Peyer's patch (tissue), 4 donors: ENCODE data around the gene IRS1.

Experiments used
- POLR2A ChIP-seq, 2 donors: fragments of 450-650 bp; IDR thresholded peaks; one replicate each; pipeline ENCODE4 v1.5.1; 2017; ENCODE audit warnings: antibody characterized with exemption in 2 of 2, mild to moderate bottlenecking in 2 of 2, moderate library complexity in 2 of 2
- TF ChIP-seq, protein P1 (sequence below), 6 experiments: fragments of 450-650 bp in 4 of 6; fragments of 200-600 bp in 2 of 6; sonication (generic) in 1 of 6; IDR thresholded peaks; one replicate each; pipeline ENCODE4 v1.5.1; 2017 to 2019; ENCODE audit warnings: antibody characterized with exemption in 6 of 6, mild to moderate bottlenecking in 3 of 6, moderate library complexity in 1 of 6

DNA sequence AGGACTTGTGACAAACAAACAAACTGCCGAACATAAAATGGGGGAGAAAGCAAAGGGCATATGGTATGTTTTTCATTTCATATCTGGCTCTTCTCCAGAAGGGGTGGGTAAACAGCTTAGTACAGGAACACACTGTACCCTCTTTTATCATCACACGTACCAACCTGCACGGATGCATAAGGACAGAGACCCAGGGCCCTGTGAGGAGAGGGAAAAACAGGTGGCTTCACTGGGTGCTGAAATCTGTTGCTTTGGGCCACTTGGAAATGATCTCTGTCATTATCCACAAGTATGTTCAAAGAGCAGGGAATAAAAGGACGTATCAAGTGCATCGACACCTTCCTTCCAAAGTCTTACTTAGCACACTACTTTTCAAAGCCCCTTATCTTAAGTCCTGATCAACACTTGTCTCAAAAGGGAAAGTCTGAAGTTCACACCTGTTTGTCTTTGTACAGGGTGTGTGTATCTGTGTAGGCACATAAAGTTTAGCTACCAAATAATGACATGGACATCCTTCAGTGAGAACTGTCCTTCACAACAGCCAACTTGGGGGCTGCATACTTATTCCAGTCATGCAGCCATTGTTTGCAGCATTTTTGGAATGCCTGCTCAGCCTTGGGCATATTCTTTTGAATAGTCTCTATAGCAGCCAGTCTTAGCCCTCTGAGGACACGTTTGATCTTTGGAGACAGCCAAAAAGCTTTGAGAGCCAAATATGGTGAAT, 60.6 kb downstream of the IRS1 start:
- TF ChIP-seq POLR2A (IDR thresholded peaks at IDR 0.05): no peak
- TF ChIP-seq, protein P1, sequence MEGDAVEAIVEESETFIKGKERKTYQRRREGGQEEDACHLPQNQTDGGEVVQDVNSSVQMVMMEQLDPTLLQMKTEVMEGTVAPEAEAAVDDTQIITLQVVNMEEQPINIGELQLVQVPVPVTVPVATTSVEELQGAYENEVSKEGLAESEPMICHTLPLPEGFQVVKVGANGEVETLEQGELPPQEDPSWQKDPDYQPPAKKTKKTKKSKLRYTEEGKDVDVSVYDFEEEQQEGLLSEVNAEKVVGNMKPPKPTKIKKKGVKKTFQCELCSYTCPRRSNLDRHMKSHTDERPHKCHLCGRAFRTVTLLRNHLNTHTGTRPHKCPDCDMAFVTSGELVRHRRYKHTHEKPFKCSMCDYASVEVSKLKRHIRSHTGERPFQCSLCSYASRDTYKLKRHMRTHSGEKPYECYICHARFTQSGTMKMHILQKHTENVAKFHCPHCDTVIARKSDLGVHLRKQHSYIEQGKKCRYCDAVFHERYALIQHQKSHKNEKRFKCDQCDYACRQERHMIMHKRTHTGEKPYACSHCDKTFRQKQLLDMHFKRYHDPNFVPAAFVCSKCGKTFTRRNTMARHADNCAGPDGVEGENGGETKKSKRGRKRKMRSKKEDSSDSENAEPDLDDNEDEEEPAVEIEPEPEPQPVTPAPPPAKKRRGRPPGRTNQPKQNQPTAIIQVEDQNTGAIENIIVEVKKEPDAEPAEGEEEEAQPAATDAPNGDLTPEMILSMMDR (IDR thresholded peaks at IDR 0.05): peak in 1 of 6 experiments; percentile 10
